Activated CD4-positive, alpha-beta memory T cell treated with anti-CD3 and anti-CD28 coated beads for 36 hours (primary cell): ENCODE data around the gene ZNF280C. TPM values are rescaled to one million over a fixed set of nuclear protein-coding genes. Genes with fewer than 3 reads are reported as not detected.

Experiments
- CTCF ChIA-PET: fragments of 350-600 bp; sonication (Branson Sonifier 250); formaldehyde crosslinking; loops from one replicate; lab custom pipeline; 2021; ENCODE audit warnings: antibody characterized with exemption, inconsistent platforms; lab: Charles Lee
- POLR2A ChIA-PET: fragments of 350-600 bp; sonication (Branson Sonifier 250); formaldehyde crosslinking; loops from one replicate; lab custom pipeline; 2021; ENCODE audit warnings: antibody characterized with exemption; lab: Charles Lee
- DNase-seq: peaks from one replicate; pipeline ENCODE4 v3.0.0-alpha.2; 2020
- H3K27ac Mint-ChIP-seq: one replicate; pipeline ENCODE4 v1.8.0; 2021; ENCODE audit warnings: mixed read lengths
- H3K27me3 Mint-ChIP-seq: one replicate; pipeline ENCODE4 v1.8.0; 2021; ENCODE audit warnings: mixed read lengths
- H3K36me3 Mint-ChIP-seq: one replicate; pipeline ENCODE4 v1.8.0; 2021; ENCODE audit warnings: mixed read lengths
- H3K4me1 Mint-ChIP-seq: one replicate; pipeline ENCODE4 v1.8.0; 2021; ENCODE audit warnings: low read depth, mixed read lengths
- H3K4me3 Mint-ChIP-seq: one replicate; pipeline ENCODE4 v1.8.0; 2021; ENCODE audit warnings: mild to moderate bottlenecking, mixed read lengths
- H3K9me3 Mint-ChIP-seq: one replicate; pipeline ENCODE4 v1.8.0; 2021; ENCODE audit warnings: mixed read lengths
- intact Hi-C: fragments of 100-400 bp; cut with micrococcal nuclease; formaldehyde crosslinking; loops from one replicate; pipeline ENCODE4 v1.15.1; 2023
- total RNA-seq, 2 experiments: library from RNA; stranded (reverse); gene quantifications; one replicate each; pipeline ENCODE4 v1.2.3, GENCODE V29; 2021

Gene ZNF280C
- total RNA-seq, 2 experiments from 2014 or later = 5.3 to 5.8 TPM

- Mint-ChIP-seq H3K9me3 (no peaks in the 10 kb centered on the region), H3K4me3 (no peak overlapping the region), H3K27ac (no peak overlapping the region), H3K4me1 (peaks cover under 1% of the 10 kb centered on the region), H3K36me3 (no peaks in the 10 kb centered on the region), H3K27me3 (no peaks in the 10 kb centered on the region)
- DNase-seq = no peak
- ChIA-PET CTCF (no interaction called here), POLR2A (no interaction called here)
- intact Hi-C loops = no loop called here
These were observed 71.2 kb downstream of the ZNF280C start for GRCh38 chrX:130197464-130197863.

GRCh38 chrX:130196466-130196865 lies 72.2 kb downstream of the ZNF280C start:
- CTCF ChIA-PET = no interaction called here
- no peaks in the 10 kb centered on the region for H3K9me3 Mint-ChIP-seq
- DNase-seq = no peak
- no peak overlapping the region for H3K4me3 Mint-ChIP-seq
- H3K27ac Mint-ChIP-seq = no peak overlapping the region
- H3K27me3 Mint-ChIP-seq = no peaks in the 10 kb centered on the region
- POLR2A ChIA-PET = no interaction called here
- peaks cover 2% of the 10 kb centered on the region for H3K4me1 Mint-ChIP-seq
- H3K36me3 Mint-ChIP-seq = no peaks in the 10 kb centered on the region
- intact Hi-C loops = no loop called here

GRCh38 chrX:130190801-130191200 lies 77.9 kb downstream of the ZNF280C start:
- H3K4me3 Mint-ChIP-seq = no peak overlapping the region
- no peaks in the 10 kb centered on the region for H3K36me3 Mint-ChIP-seq
- no peak for DNase-seq
- ChIA-PET POLR2A (no interaction called here), CTCF (interaction anchor here (0.9 to 6.3 kb wide), 2 partner anchors 111 to 130 kb away, joined by 3 to 72 read pairs; no protein-coding TSS in a partner anchor)
- H3K4me1 Mint-ChIP-seq = peaks cover 2% of the 10 kb centered on the region
- H3K27me3 Mint-ChIP-seq = no peaks in the 10 kb centered on the region
- H3K27ac Mint-ChIP-seq = no peak overlapping the region
- intact Hi-C loops = loop anchor here (5.0 kb wide), 1 partner anchor 48 kb away; no protein-coding TSS in a partner anchor
- H3K9me3 Mint-ChIP-seq = no peaks in the 10 kb centered on the region

- ChIA-PET POLR2A (interaction anchor here (0.9 to 1.3 kb wide), 2 partner anchors 13 to 14 kb away, joined by 5 read pairs; partner anchors contain the start of gene RAB33A), CTCF (interaction anchor here (0.7 to 1.5 kb wide), 2 partner anchors 24 to 107 kb away, joined by 3 to 7 read pairs; no protein-coding TSS in a partner anchor)
- no peak overlapping the region for H3K27ac Mint-ChIP-seq
- peaks cover 9% of the 10 kb centered on the region for H3K4me1 Mint-ChIP-seq
- H3K27me3 Mint-ChIP-seq = no peaks in the 10 kb centered on the region
- H3K9me3 Mint-ChIP-seq = no peaks in the 10 kb centered on the region
- intact Hi-C loops = no loop called here
- H3K4me3 Mint-ChIP-seq = no peak overlapping the region
- peaks cover 4% of the 10 kb centered on the region for H3K36me3 Mint-ChIP-seq
- DNase-seq = no peak
These were observed 82.0 kb downstream of the ZNF280C start for GRCh38 chrX:130186651-130187050.

GRCh38 chrX:130184857-130185256 lies 83.8 kb downstream of the ZNF280C start:
- ChIA-PET CTCF (interaction anchor here (1.3 kb wide), 1 partner anchor 124 kb away, joined by 3 read pairs; no protein-coding TSS in a partner anchor), POLR2A (no interaction called here)
- Mint-ChIP-seq H3K36me3 (peaks cover 4% of the 10 kb centered on the region), H3K27ac (peak overlapping the region; percentile 49), H3K27me3 (no peaks in the 10 kb centered on the region), H3K4me1 (peaks cover 11% of the 10 kb centered on the region), H3K9me3 (no peaks in the 10 kb centered on the region), H3K4me3 (no peak overlapping the region)
- DNase-seq = no peak
- intact Hi-C loops = no loop called here

- intact Hi-C loops = no loop called here
- peak overlapping the region; percentile 28 for H3K4me3 Mint-ChIP-seq
- DNase-seq = no peak
- H3K36me3 Mint-ChIP-seq = peaks cover 9% of the 10 kb centered on the region
- peaks cover 16% of the 10 kb centered on the region for H3K4me1 Mint-ChIP-seq
- ChIA-PET POLR2A (no interaction called here), CTCF (interaction anchor here (1.3 kb wide), 1 partner anchor 123 kb away, joined by 3 read pairs; no protein-coding TSS in a partner anchor)
- H3K9me3 Mint-ChIP-seq = no peaks in the 10 kb centered on the region
- H3K27me3 Mint-ChIP-seq = no peaks in the 10 kb centered on the region
- H3K27ac Mint-ChIP-seq = peak overlapping the region; percentile 80
These were observed 84.5 kb downstream of the ZNF280C start for GRCh38 chrX:130184168-130184567.

GRCh38 chrX:130179579-130180215 lies 89.0 kb downstream of the ZNF280C start:
- Mint-ChIP-seq H3K27ac (peak overlapping the region; percentile 32), H3K27me3 (no peaks in the 10 kb centered on the region), H3K9me3 (no peaks in the 10 kb centered on the region), H3K4me1 (peaks cover 41% of the 10 kb centered on the region), H3K36me3 (peaks cover 18% of the 10 kb centered on the region), H3K4me3 (no peak overlapping the region)
- intact Hi-C loops = loop anchor here (10.0 kb wide), 1 partner anchor 575 kb away; no protein-coding TSS in a partner anchor
- no peak for DNase-seq
- ChIA-PET CTCF (interaction anchor here (0.7 kb wide), 1 partner anchor 356 kb away, joined by 3 read pairs; no protein-coding TSS in a partner anchor), POLR2A (no interaction called here)

- CTCF ChIA-PET = no interaction called here
- Mint-ChIP-seq H3K27me3 (no peaks in the 10 kb centered on the region), H3K27ac (peak overlapping the region; percentile 32), H3K9me3 (no peaks in the 10 kb centered on the region), H3K4me3 (no peak overlapping the region), H3K36me3 (peaks cover 16% of the 10 kb centered on the region), H3K4me1 (peaks cover 41% of the 10 kb centered on the region)
- intact Hi-C loops = loop anchor here (10.0 kb wide), 1 partner anchor 574 kb away; no protein-coding TSS in a partner anchor
- no peak for DNase-seq
- POLR2A ChIA-PET = no interaction called here
These were observed 89.5 kb downstream of the ZNF280C start for GRCh38 chrX:130179170-130179569.

- peaks cover 44% of the 10 kb centered on the region for H3K4me1 Mint-ChIP-seq
- no peak for DNase-seq
- no peak overlapping the region for H3K4me3 Mint-ChIP-seq
- intact Hi-C loops = loop anchor here (10.0 kb wide), 1 partner anchor 572 kb away; no protein-coding TSS in a partner anchor
- no peak overlapping the region for H3K27ac Mint-ChIP-seq
- H3K36me3 Mint-ChIP-seq = peaks cover 17% of the 10 kb centered on the region
- no peaks in the 10 kb centered on the region for H3K9me3 Mint-ChIP-seq
- CTCF ChIA-PET = no interaction called here
- POLR2A ChIA-PET = no interaction called here
- H3K27me3 Mint-ChIP-seq = no peaks in the 10 kb centered on the region
These were observed 91.8 kb downstream of the ZNF280C start for GRCh38 chrX:130176942-130177341.

- Mint-ChIP-seq H3K4me1 (peaks cover 44% of the 10 kb centered on the region), H3K9me3 (no peaks in the 10 kb centered on the region), H3K4me3 (peak overlapping the region; percentile 6), H3K36me3 (peaks cover 17% of the 10 kb centered on the region), H3K27ac (peak overlapping the region; percentile 63), H3K27me3 (no peaks in the 10 kb centered on the region)
- ChIA-PET POLR2A (no interaction called here), CTCF (interaction anchor here (1.0 kb wide), 2 partner anchors 95 to 97 kb away, joined by 4 to 5 read pairs; no protein-coding TSS in a partner anchor)
- intact Hi-C loops = loop anchor here (10.0 kb wide), 1 partner anchor 572 kb away; no protein-coding TSS in a partner anchor
- no peak for DNase-seq
These were observed 92.3 kb downstream of the ZNF280C start for GRCh38 chrX:130176354-130176776.

- POLR2A ChIA-PET = no interaction called here
- H3K27ac Mint-ChIP-seq = peak overlapping the region; percentile 95
- CTCF ChIA-PET = interaction anchor here (1.0 to 2.1 kb wide), 3 partner anchors 10 to 114 kb away, joined by 3 to 9 read pairs (median 3); partner anchors contain the start of gene AIFM1
- no peak overlapping the region for H3K4me3 Mint-ChIP-seq
- H3K27me3 Mint-ChIP-seq = no peaks in the 10 kb centered on the region
- DNase-seq = no peak
- H3K9me3 Mint-ChIP-seq = no peaks in the 10 kb centered on the region
- peaks cover 17% of the 10 kb centered on the region for H3K36me3 Mint-ChIP-seq
- intact Hi-C loops = loop anchor here (5.0 to 10.0 kb wide), 3 partner anchors 37 to 570 kb away; no protein-coding TSS in a partner anchor
- peaks cover 47% of the 10 kb centered on the region for H3K4me1 Mint-ChIP-seq
These were observed 93.8 kb downstream of the ZNF280C start for GRCh38 chrX:130174937-130175336.
